HG03469 (cell line): ENCODE measurements around the gene NUP210L.
"Not testable (repeated sequence)": the region's sequence is repeated elsewhere in the genome, so short reads cannot be mapped to it uniquely, and the experiment has no call there.

ENCODE experiments used
- ATAC-seq: cut with Tn5 transposase; IDR thresholded peaks from one replicate; pipeline ENCODE4 v1.9.1; 2021; ENCODE audit warnings: mild to moderate bottlenecking, moderate library complexity, moderate number of reproducible peaks; ENCODE audit not compliant: unreplicated experiment

The NUP210L gene

GRCh38 chr1:154100141-154100540 lies 54.7 kb downstream of the NUP210L start:
- not testable (repeated sequence) for ATAC-seq

GRCh38 chr1:154097873-154098272 lies 57.0 kb downstream of the NUP210L start:
- no peak for ATAC-seq

- ATAC-seq, result no peak
Observed at GRCh38 chr1:154095456-154096060, 59.3 kb downstream of the NUP210L start.

GRCh38 chr1:154094411-154094810 lies 60.5 kb downstream of the NUP210L start:
- ATAC-seq, result no peak

- no peak for ATAC-seq
Observed at GRCh38 chr1:154093699-154094098, 61.2 kb downstream of the NUP210L start.

GRCh38 chr1:154091706-154092105 lies 63.2 kb downstream of the NUP210L start:
- no peak for ATAC-seq

GRCh38 chr1:154087574-154087973 lies 67.3 kb downstream of the NUP210L start:
- no peak for ATAC-seq

GRCh38 chr1:154083057-154083456 lies 71.8 kb downstream of the NUP210L start:
- not testable (repeated sequence) for ATAC-seq

GRCh38 chr1:154081386-154082126 lies 73.3 kb downstream of the NUP210L start:
- no peak for ATAC-seq

- no peak for ATAC-seq
Observed at GRCh38 chr1:154076413-154076812, 78.5 kb downstream of the NUP210L start.

GRCh38 chr1:154075746-154076145 lies 79.1 kb downstream of the NUP210L start:
- no peak for ATAC-seq

GRCh38 chr1:154062309-154062708 lies 92.6 kb downstream of the NUP210L start:
- ATAC-seq, result no peak

GRCh38 chr1:154047436-154047835 lies 107.4 kb downstream of the NUP210L start:
- ATAC-seq, result not testable (repeated sequence)

GRCh38 chr1:154033697-154034096 lies 121.2 kb downstream of the NUP210L start:
- ATAC-seq, result not testable (repeated sequence)

GRCh38 chr1:154019940-154020339 lies 134.9 kb downstream of the NUP210L start:
- ATAC-seq, result no peak

GRCh38 chr1:154019269-154019668 lies 135.6 kb downstream of the NUP210L start:
- ATAC-seq, result no peak

GRCh38 chr1:154014154-154014907 lies 140.5 kb downstream of the NUP210L start:
- ATAC-seq, result no peak

GRCh38 chr1:154012543-154012942 lies 142.3 kb downstream of the NUP210L start:
- not testable (repeated sequence) for ATAC-seq

GRCh38 chr1:154012129-154012528 lies 142.7 kb downstream of the NUP210L start:
- ATAC-seq, result no peak

GRCh38 chr1:154006136-154006535 lies 148.7 kb downstream of the NUP210L start:
- no peak for ATAC-seq

GRCh38 chr1:154000420-154000819 lies 154.5 kb downstream of the NUP210L start:
- no peak for ATAC-seq

- ATAC-seq, result not testable (repeated sequence)
Observed at GRCh38 chr1:153996882-153997281, 158.0 kb downstream of the NUP210L start.
